Peyer's patch (tissue), 4 donors: ENCODE measurements around the gene CLIC1.

Source experiments
- POLR2A ChIP-seq, 2 donors: fragments of 450-650 bp; IDR thresholded peaks; one replicate each; pipeline ENCODE4 v1.5.1; 2017; ENCODE audit warnings: antibody characterized with exemption in 2 of 2, mild to moderate bottlenecking in 2 of 2, moderate library complexity in 2 of 2
- TF ChIP-seq, protein P1 (sequence below), 6 experiments: fragments of 450-650 bp in 4 of 6; fragments of 200-600 bp in 2 of 6; sonication (generic) in 1 of 6; IDR thresholded peaks; one replicate each; pipeline ENCODE4 v1.5.1; 2017 to 2019; ENCODE audit warnings: antibody characterized with exemption in 6 of 6, mild to moderate bottlenecking in 3 of 6, moderate library complexity in 1 of 6

DNA sequence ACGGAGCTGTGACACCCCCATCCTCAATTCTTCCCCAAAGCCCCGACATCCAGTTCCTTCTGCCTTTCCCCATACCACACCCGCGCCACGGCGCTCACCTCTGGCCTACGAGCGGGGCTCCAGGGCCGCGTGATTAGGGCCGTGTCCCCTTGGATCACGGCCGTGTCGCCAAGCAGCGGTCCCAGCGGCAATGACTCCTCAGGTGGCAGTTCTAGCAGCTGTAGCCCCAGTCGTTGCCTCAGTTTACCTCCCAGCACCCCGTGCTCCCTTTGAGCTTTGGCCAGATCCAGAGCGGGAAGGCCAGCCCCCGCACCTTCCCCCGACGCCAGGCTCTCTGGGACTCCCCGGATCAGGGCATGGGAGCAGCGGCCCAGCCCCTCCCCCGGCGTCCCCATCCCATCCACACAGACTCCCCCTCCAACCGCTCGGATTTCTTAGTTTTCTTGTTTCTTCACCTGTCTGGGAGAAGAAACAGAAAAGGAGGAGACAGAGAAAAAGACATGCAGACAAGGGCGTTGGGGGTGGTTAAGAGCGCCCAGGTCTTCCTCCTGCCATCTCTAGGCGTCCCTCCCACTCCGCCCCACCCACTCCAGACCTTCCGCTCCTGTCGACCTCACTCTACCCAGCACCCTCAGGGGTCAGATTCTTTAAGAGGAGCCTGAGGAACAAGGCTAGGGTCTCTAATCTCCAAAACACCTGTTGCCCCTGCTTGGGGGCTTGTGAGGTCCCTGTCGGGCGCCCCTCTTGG, 7.4 kb downstream of the CLIC1 start, which contains the start of gene DDAH2:
- TF ChIP-seq, protein P1, sequence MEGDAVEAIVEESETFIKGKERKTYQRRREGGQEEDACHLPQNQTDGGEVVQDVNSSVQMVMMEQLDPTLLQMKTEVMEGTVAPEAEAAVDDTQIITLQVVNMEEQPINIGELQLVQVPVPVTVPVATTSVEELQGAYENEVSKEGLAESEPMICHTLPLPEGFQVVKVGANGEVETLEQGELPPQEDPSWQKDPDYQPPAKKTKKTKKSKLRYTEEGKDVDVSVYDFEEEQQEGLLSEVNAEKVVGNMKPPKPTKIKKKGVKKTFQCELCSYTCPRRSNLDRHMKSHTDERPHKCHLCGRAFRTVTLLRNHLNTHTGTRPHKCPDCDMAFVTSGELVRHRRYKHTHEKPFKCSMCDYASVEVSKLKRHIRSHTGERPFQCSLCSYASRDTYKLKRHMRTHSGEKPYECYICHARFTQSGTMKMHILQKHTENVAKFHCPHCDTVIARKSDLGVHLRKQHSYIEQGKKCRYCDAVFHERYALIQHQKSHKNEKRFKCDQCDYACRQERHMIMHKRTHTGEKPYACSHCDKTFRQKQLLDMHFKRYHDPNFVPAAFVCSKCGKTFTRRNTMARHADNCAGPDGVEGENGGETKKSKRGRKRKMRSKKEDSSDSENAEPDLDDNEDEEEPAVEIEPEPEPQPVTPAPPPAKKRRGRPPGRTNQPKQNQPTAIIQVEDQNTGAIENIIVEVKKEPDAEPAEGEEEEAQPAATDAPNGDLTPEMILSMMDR (IDR thresholded peaks at IDR 0.05), result peak in 3 of 6 experiments; percentile 74 to 76 (median 75)
- no peak for TF ChIP-seq POLR2A (IDR thresholded peaks at IDR 0.05)
